Stimulated activated CD8-positive, alpha-beta memory T cell treated with anti-CD3 and anti-CD28 coated beads, Interleukin-15, amount 100 ng/mL, for 4 hours (primary cell): Measurements from ENCODE around the gene CSF3.
"Not testable (repeated sequence)": the region's sequence is repeated elsewhere in the genome, so short reads cannot be mapped to it uniquely, and the experiment has no call there.

Experiments used
- DNase-seq, 2 donors: peaks; one replicate each; pipeline ENCODE4 v3.0.0-alpha.2; 2020; ENCODE audit warnings: low read depth in 2 of 2

Gene CSF3

DNA sequence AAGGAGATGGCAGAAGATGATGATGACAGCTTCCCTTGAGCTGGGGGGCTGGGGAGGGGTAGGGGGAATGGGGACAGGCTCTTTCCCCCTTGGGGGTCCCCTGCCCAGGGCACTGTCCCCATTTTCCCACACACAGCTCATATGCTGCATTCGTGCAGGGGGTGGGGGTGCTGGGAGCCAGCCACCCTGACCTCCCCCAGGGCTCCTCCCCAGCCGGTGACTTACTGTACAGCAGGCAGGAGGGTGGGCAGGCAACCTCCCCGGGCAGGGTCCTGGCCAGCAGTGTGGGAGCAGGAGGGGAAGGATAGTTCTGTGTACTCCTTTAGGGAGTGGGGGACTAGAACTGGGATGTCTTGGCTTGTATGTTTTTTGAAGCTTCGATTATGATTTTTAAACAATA, 17.7 kb upstream of the CSF3 start:
- no peak for DNase-seq

DNA sequence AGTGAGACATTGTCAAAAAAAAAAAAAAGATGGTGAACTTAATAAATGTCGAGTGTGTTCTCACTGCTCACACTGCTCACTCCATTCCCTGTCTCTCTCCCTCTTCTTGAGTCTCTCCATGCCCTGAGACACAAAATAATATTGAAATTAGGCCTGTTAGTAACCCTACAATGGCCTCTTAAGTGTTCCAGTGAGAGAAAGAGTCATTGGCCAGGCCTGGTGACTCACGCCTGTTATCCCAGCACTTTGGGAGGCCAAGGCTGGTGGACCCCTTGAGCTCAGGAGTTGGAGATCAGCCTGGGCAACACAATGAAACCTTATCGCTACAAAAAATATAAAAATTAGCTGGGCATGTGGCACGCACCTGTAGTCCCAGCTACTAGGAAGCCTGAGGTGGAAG, 16.2 kb upstream of the CSF3 start:
- DNase-seq = no peak

DNA sequence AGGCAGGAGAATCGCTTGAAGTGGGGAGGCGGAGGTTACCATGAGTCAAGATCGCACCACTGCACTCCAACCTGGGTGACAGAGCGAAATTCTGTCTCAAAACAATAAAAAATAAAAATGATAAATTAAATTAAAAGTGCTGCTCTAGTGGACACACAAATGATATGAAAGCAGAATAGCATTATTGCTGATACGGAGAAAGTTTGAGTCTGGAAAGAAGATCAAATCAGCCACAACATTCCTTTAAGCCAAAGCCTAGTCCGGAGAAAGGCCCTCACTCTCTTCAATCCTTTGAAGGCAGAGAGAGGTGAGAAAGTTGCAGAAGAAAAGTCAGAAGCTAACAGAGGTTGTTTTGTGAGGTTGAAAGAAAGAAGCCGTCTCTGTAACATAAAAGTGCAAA, 15.1 kb upstream of the CSF3 start:
- DNase-seq = no peak

DNA sequence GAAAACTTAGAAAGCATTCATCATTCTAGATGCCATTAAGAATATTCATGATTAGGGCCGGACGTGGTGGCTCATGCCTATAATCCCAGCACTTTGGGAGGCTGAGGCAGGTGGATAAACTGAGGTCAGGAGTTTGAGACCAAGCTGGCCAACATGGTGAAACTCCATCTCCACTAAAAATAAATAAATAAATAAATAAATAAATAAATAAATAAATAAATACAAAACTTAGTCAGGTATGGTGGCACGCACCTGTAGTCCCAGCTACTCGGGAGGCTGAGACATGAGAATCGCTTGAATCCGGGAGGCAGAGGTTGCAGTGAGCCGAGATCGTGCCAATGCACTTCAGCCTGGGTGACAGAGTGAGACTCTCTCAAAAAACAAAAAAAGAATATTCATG, 13.9 kb upstream of the CSF3 start:
- not testable (repeated sequence) for DNase-seq

DNA sequence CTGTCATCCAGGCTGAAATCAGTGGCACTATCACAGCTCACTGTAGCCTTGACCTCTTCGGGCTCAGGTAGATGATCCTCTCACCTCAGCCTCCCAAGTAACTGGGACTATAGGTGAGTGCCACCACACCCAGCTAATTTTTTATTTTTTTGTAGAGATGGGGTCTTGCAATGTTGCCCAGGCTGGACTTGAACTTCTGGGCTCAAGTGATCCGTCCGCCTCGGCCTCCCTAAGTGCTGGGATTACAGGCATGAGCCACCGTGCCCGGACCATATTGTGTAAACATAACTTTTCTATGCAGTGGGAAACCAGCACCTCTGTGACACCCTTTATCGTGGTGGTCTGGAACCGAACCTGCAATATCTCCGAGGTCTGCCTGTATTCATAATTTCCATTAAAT, 11.2 kb upstream of the CSF3 start:
- DNase-seq = no peak

DNA sequence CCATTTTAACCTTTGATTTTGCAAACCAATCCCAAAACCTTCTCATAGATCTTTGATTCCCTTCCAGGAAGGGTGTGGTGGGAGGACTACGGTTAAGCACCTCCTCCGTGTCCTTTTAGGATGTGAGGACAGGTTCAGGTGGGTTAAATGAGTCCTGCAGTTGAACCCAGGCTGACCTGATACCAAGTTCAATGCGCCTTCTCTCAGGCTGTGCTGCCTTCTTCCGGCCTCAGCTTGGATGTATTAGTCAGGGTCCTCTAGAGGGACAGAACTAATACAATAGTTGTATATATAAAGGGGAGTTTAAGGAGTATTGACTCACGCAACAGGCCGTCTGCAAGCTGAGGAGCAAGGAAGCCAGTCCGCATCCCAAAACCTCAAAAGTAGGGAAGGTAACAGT, 10.5 kb upstream of the CSF3 start:
- DNase-seq = no peak

DNA sequence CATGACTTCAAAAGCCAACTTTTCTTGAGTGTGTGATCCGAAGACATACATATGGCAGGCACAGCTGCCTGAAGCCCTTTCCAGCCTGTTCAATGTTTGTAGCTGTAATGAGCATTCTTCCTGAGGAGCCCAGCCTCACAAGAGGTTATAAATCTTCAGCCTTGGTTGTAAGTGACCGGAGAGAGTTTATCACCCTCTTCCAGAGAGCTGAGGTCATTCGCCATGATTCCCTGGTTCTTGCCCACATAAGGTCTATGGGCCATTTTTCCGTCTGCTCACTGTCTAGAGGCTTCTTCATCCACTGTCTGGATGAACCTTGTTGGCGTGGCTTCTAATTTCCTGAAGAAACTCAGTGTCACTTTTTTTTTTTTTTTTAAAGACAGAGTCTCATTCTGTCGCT, 9.7 kb upstream of the CSF3 start:
- DNase-seq = no peak

DNA sequence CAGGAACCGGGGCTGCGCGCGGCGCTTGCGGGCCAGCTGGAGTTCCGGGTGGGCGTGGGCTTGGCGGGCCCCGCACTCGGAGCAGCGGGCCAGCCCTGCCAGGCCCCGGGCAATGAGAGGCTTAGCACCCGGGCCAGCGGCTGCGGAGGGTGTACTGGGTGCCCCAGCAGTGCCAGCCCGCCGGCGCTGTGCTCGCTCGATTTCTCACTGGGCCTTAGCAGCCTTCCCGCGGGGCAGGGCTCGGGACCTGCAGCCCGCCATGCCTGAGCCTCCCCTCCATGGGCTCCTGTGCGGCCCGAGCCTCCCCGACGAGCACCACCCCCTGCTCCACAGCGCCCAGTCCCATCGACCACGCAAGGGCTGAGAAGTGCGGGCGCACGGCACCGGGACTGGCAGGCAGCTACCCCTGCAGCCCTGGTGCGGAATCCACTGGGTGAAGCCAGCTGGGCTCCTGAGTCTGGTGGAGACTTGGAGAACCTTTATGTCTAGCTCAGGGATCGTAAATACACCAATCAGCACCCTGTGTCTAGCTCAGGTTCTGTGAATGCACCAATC, 4.2 kb upstream of the CSF3 start:
- not testable (repeated sequence) for DNase-seq

DNA sequence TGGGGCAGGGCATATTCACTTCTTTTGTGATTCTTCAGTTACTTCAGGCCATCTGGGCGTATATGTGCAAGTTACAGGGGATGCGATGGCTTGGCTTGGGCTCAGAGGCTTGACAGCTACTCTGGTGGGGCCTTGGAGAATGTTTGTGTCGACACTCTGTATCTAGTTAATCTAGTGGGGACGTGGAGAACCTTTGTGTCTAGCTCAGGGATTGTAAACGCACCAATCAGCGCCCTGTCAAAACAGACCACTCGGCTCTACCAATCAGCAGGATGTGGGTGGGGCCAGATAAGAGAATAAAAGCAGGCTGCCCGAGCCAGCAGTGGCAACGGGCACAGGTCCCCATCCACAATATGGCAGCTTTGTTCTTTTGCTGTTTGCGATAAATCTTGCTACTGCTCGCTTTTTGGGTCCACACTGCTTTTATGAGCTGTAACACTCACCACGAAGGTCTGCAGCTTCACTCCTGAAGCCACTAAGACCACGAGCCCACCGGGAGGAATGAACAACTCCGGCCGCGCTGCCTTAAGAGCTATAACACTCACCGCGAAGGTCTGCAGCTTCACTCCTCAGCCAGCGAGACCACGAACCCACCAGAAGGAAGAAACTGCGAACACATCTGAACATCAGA, 3.1 kb upstream of the CSF3 start:
- DNase-seq = not testable (repeated sequence)

DNA sequence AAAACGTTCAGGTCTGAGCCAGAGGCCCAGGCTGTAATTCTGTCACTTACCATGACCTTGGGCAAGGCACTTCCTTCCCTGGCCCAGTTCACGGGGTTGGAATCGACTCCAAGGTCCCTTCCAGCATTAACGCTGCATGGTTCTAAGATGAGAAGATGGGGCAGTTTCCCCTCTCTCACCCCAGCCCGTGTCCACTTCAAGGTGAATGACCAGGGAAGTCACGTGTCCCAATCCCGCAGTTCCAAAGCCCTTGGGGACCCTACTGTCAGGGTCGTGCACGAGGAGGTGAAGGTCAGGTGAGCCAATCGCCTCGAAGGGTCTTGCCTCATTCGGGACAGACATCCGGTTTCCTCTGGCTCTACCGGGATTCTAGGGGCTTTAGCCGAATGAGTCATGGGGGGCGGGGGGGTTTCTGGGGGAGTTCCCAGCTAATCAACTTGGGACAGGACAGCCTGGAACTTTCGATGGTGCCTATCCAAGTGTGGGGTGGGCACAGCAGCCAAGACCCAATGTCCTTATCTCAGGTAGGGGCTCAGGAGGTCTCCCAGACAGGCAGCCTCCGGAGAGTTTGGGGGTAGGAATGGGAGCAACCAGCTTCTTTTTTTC, 762 bp upstream of the CSF3 start:
- DNase-seq = no peak

DNA sequence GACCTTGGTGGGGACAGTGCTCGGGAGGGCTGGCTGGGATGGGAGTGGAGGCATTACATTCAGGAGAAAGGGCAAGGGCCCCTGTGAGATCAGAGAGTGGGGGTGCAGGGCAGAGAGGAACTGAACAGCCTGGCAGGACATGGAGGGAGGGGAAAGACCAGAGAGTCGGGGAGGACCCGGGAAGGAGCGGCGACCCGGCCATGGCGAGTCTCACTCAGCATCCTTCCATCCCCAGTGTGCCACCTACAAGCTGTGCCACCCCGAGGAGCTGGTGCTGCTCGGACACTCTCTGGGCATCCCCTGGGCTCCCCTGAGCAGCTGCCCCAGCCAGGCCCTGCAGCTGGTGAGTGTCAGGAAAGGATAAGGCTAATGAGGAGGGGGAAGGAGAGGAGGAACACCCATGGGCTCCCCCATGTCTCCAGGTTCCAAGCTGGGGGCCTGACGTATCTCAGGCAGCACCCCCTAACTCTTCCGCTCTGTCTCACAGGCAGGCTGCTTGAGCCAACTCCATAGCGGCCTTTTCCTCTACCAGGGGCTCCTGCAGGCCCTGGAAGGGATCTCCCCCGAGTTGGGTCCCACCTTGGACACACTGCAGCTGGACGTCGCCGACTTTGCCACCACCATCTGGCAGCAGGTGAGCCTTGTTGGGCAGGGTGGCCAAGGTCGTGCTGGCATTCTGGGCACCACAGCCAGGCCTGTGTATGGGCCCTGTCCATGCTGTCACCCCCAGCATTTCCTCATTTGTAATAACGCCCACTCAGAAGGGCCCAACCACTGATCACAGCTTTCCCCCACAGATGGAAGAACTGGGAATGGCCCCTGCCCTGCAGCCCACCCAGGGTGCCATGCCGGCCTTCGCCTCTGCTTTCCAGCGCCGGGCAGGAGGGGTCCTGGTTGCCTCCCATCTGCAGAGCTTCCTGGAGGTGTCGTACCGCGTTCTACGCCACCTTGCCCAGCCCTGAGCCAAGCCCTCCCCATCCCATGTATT, 1.1 kb downstream of the CSF3 start:
- DNase-seq = no peak

DNA sequence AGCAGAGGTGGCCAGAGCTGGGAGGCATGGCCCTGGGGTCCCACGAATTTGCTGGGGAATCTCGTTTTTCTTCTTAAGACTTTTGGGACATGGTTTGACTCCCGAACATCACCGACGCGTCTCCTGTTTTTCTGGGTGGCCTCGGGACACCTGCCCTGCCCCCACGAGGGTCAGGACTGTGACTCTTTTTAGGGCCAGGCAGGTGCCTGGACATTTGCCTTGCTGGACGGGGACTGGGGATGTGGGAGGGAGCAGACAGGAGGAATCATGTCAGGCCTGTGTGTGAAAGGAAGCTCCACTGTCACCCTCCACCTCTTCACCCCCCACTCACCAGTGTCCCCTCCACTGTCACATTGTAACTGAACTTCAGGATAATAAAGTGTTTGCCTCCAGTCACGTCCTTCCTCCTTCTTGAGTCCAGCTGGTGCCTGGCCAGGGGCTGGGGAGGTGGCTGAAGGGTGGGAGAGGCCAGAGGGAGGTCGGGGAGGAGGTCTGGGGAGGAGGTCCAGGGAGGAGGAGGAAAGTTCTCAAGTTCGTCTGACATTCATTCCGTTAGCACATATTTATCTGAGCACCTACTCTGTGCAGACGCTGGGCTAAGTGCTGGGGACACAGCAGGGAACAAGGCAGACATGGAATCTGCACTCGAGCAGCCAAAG, 2.3 kb downstream of the CSF3 start:
- DNase-seq = no peak

DNA sequence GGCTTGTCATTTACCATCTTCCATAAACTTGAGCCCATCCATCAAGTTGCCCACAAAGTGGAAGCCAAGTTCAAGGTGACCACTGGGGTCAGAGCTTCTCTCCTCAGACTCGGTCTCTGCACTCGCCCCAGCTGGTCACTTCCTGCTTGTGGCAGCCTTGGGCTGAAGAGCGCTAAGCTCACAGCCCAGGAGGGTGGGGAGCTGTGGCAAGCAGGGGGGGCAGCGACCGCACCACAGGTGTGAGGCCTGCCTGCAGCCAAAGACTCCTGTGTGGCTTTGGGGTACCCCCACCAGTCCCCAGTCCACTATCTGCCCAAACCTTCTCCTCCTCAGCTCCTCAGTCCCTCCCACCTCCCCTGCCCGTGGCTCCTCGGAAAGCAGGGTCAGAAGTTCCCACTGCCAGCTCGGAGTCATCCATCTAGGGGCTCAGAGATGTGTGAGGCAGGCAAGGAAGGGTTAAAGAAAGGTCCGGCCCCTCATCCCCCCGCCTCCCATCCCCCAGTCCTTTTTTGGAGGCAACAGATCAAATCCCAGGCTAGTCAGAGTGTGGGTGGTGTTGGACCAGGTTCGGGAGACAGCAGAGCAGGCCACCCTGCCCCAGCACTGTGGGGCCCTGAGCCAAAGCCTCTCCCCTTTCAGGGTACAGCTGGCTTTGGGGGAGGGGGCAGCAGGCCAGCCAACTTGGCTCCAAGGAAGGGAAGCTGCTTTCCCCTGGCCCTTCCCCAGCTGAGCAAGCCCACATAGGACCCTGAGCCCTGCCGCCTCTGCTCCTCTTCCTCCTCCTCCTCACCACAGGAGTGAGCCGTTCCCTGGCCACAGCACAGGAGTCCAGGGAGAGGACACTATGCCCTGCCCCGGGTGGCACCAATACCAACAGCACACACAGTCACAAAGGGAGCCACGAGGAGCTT, 3.2 kb downstream of the CSF3 start:
- no peak for DNase-seq

DNA sequence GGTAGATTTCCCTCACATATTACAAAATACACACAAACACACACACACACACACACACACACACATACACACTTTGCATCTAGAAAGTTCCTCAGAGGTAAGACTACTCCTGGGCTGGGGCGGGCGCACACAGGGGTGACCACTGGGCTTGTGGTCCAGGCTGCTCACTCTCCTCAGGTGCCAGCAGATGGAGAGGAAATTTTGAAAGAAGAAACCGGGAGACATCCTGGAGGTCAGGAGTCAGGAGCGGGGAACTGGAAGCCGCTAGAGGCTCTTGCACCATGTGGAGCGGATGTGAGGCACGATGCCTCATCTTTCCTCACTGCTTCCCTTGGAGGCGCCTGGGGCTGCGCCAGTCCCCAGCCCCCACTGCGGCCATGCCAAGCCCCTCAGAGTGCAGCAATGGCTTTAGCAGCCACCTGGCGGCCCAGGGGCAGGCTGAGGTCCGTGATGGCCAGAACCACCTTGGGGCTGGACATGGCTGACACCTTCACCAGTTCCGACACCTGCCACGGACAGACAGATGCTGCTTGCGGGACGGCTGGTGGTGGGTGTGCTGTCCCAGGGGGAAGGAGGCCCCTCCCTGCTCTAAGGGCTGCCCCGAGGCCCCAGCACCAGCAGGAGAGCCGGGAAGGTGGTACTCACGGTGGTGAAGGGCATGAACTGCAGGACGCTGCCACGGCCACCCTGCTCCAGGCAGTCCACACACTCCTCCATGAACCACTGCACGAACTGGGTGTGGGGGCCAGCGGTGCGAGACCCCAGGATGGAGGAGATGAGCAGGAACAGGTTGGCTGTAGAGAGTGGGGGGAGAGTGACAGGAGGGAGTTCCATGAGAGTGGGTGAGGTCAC, 4.1 kb downstream of the CSF3 start:
- no peak for DNase-seq

DNA sequence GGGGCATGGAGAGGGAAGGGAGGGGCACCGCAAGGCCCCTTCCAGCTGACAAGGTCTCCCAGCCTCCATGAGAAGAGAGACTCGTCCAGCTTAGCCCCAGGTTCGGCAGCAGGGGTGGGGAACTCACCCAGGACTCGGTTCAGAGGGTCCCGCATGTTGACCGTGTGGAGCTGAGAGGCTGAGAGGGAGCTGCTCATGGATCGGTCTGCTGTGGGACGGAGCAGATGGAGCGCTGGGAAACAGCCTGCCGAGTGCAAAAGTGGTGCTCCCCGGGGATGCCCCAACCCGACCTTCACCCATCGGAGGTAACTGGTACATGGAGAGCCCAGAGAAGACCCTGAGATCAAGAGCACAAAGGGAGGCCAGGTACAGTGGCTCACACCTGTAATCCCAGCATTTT, 4.9 kb downstream of the CSF3 start:
- no peak for DNase-seq

DNA sequence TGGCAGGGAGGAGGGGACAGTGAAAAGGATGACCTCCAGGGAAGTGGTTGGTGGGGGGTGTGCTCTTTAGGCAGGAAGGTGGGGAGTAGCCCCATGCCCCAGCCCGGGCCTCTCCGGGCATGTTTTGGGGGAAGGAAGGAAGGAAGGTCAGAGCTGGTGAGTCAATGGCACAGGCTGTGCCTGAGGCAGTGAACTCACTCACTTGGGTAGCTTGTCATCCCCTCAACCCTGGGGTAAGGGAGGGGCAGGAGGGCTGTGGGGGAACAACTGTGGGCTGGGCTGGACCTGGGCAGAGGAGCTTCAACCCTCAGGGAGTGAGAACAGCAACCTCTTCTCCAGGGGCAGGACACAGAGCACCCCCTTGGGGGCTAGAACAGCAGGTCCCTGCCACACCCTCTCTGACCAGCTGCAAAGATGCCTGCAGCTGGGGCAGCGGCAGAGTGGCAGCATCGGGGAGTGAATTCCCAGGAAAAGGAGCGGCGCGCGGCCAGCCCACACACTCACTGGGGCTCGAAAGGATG, 6.3 kb downstream of the CSF3 start:
- no peak for DNase-seq

DNA sequence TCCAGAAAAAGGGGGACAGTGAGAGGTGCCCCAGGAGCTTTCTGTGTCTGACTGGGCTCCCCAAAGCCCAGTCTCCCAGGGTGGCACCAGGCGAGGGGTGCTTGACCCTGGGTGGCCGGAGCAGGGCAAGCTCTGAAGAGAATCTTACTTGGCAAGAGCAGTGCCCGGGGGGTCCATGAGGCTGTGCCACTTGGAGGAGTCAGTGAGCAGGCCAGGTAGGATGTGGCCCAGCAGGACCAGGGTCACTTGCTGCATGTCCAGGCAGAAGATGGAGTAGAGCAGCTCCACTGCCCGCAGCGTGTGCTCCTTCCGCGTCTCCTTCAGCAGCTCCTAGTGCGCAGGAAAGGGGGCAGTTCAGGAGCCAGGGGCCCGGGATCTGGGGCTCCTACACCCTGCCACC, 7.3 kb downstream of the CSF3 start:
- no peak for DNase-seq

DNA sequence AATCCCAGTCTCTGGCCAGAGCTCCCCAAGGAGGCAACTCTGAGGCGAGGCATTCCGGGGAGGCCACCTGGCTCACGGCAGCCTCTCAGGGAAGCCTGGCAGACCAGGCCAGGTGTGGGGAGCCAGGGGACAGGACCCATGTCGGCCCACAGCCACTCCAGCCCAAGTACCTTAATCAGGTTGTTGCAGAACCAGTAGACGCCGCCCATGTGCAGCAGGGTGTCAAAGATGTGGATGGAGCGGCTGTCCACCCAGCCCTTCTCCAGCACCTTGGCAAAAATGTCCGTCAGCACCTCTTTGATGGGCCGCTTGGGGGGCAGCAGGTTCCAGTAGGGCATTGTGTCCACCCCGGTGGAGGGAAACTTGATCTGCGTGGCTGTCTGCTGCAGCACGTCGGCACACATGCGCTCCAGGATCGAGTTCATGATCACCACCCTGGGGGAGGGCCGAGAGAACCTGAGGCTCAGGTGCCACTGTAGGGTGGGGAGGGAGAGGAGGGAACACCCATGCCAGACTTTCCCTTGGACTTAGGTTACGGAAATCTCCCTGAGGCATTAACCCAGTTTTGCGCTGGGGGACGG, 7.8 kb downstream of the CSF3 start:
- DNase-seq = no peak

DNA sequence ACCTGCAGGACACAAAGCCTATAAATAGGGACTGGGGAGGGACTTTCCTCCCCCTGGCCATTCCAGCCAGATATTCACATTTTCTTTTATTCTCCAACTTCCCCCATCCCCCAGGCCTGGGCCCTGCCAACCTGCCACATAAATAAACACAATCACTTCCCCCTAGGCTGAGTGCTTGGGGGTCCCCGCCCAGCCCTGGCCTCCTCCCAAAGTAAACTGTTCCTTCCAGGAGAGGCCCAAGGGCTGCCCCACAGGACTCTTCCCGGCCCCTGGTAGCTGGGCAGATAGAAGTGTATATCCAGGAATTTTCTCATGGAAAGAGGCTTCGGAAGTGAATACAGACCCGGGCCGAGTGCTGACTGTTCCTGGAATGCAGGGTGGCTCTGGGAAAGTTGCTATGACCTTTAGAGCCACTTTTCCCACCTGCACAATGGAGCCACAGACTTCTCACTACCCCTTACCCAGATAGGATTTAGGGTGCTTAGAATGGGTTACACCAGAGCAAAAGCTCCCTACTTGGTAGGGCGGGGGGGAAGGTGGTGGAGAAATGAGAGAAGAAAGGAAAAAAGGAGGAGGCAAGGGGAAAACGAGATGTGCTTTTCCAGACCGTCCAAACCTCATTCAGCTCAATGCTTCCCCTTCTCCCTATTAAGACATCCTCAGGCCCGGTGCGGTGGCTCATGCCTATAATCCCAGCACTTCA, 8.5 kb downstream of the CSF3 start:
- no peak for DNase-seq
